ENCODE results near the gene GFRA1.

GFRA1 gene

GRCh38 chr10:116286626-116287200 lies 13.7 kb upstream of the GFRA1 start:
- Mint-ChIP-seq H3K27ac (no peak overlapping the region), H3K4me3 (no peak overlapping the region), H3K27me3 (peaks cover 11% of the 10 kb centered on the region), H3K9me3 (no peaks in the 10 kb centered on the region), H3K36me3 (ENCODE audit: low read depth) (no peaks in the 10 kb centered on the region), H3K4me1 (ENCODE audit: low read depth) (no peaks in the 10 kb centered on the region)
- intact Hi-C loops (cut with micrococcal nuclease), result loop anchor here (5.0 kb wide), 1 partner anchor 579 kb away; no protein-coding TSS in a partner anchor

- Mint-ChIP-seq H3K4me3 (no peak overlapping the region), H3K4me1 (ENCODE audit: low read depth) (no peaks in the 10 kb centered on the region), H3K36me3 (ENCODE audit: low read depth) (no peaks in the 10 kb centered on the region), H3K27me3 (peaks cover 12% of the 10 kb centered on the region), H3K27ac (no peak overlapping the region), H3K9me3 (no peaks in the 10 kb centered on the region)
- intact Hi-C loops (cut with micrococcal nuclease), result no loop called here
These were observed 8.8 kb upstream of the GFRA1 start for GRCh38 chr10:116281775-116282174.

- no peaks in the 10 kb centered on the region for H3K36me3 Mint-ChIP-seq (ENCODE audit: low read depth)
- peaks cover 33% of the 10 kb centered on the region for H3K27me3 Mint-ChIP-seq
- intact Hi-C loops (cut with micrococcal nuclease), result no loop called here
- no peak overlapping the region for H3K4me3 Mint-ChIP-seq
- no peak overlapping the region for H3K27ac Mint-ChIP-seq
- H3K4me1 Mint-ChIP-seq (ENCODE audit: low read depth), result peaks cover 7% of the 10 kb centered on the region
- no peaks in the 10 kb centered on the region for H3K9me3 Mint-ChIP-seq
These were observed 5.8 kb upstream of the GFRA1 start for GRCh38 chr10:116278846-116279245.

GRCh38 chr10:116276981-116277380 lies 4.0 kb upstream of the GFRA1 start:
- no peak overlapping the region for H3K27ac Mint-ChIP-seq
- no peak overlapping the region for H3K4me3 Mint-ChIP-seq
- H3K4me1 Mint-ChIP-seq (ENCODE audit: low read depth), result peaks cover 18% of the 10 kb centered on the region
- H3K9me3 Mint-ChIP-seq, result no peaks in the 10 kb centered on the region
- intact Hi-C loops (cut with micrococcal nuclease), result no loop called here
- H3K36me3 Mint-ChIP-seq (ENCODE audit: low read depth), result no peaks in the 10 kb centered on the region
- H3K27me3 Mint-ChIP-seq, result peaks cover 50% of the 10 kb centered on the region

GRCh38 chr10:116274064-116274904 lies 1.3 kb upstream of the GFRA1 start:
- H3K4me3 Mint-ChIP-seq, result no peak overlapping the region
- no peaks in the 10 kb centered on the region for H3K36me3 Mint-ChIP-seq (ENCODE audit: low read depth)
- H3K27ac Mint-ChIP-seq, result no peak overlapping the region
- peaks cover 25% of the 10 kb centered on the region for H3K4me1 Mint-ChIP-seq (ENCODE audit: low read depth)
- intact Hi-C loops (cut with micrococcal nuclease), result no loop called here
- H3K9me3 Mint-ChIP-seq, result no peaks in the 10 kb centered on the region
- H3K27me3 Mint-ChIP-seq, result peaks cover 74% of the 10 kb centered on the region

- peaks cover 80% of the 10 kb centered on the region for H3K27me3 Mint-ChIP-seq
- no peak overlapping the region for H3K27ac Mint-ChIP-seq
- H3K36me3 Mint-ChIP-seq (ENCODE audit: low read depth), result no peaks in the 10 kb centered on the region
- H3K9me3 Mint-ChIP-seq, result no peaks in the 10 kb centered on the region
- intact Hi-C loops (cut with micrococcal nuclease), result no loop called here
- peaks cover 25% of the 10 kb centered on the region for H3K4me1 Mint-ChIP-seq (ENCODE audit: low read depth)
- no peak overlapping the region for H3K4me3 Mint-ChIP-seq
These were observed 1.2 kb downstream of the GFRA1 start for GRCh38 chr10:116271593-116272439.

DNA sequence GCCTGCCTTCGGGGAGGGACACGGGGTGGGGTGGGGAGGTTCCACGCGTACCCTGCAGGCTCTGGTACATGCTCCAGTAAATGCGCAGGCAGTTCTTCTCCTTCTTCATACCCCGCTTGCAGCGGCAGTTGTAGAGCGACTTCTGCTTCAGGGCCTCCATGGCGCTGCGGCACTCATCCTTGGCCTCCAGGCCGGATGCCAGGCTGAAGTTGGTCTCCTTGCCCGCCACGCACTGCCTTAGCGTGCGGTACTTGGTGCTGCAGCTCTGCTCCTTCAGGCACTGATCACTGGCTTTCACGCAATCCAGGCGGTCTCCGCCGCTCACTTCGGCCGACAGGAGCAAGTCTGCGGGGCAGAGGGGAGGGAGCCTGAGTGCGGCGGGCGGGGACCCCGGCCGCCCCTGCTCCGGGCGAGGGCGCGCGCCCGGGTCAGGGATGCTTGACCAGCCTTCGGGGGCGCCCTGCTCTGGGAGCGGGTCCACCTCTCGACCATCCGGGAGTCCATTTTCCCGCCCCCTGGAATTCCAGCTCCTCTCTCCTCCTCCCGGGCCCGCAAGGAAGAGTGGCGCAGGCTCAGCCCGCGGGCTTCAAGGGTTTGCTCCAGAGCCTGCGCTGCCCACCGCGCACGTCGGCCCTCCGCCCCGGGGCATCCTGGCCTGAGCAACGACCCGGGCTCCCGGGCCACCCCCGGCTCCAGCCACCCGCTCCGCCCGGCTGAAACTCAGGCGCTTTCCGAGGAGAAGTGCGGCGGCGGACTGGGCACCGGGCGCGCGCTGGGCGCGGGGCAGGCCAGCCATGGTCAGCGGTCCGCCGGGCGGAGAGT lies 2.0 kb downstream of the GFRA1 start:
- H3K27me3 Mint-ChIP-seq, result peaks cover 74% of the 10 kb centered on the region
- no peaks in the 10 kb centered on the region for H3K36me3 Mint-ChIP-seq (ENCODE audit: low read depth)
- no peaks in the 10 kb centered on the region for H3K9me3 Mint-ChIP-seq
- peaks cover 25% of the 10 kb centered on the region for H3K4me1 Mint-ChIP-seq (ENCODE audit: low read depth)
- intact Hi-C loops (cut with micrococcal nuclease), result no loop called here
- H3K27ac Mint-ChIP-seq, result no peak overlapping the region
- H3K4me3 Mint-ChIP-seq, result no peak overlapping the region

DNA sequence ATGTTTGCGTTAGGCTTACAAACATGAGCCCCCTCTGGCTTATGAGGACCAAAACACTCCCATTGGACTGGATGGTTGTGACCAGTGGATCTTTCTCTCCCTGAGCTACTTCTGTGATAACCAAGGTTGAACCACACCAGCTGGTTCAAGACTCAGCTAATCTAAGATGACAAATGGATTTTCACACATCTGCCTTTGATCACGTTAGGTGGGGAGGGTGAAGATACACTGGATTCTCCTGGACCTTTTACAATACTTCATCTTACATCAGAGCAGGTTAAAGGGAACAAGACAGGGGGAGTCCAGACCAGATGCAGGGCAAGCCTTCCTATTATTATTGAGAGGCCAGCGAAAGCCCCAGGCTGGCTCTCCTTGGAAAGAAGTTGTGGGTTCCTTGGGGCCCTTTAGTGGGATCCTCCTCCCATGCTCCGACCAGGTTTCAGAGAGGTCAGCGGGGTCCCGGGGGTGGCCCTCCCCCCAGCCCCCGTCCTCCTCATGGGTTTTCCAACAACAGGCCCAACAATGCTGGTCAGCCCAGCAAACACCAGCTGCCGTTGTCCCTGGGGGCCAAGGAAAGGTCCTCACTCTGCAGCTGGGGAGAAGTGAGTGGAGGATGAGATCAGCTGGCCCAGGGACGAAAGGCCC lies 2.8 kb downstream of the GFRA1 start:
- peaks cover 71% of the 10 kb centered on the region for H3K27me3 Mint-ChIP-seq
- H3K4me1 Mint-ChIP-seq (ENCODE audit: low read depth), result peaks cover 25% of the 10 kb centered on the region
- H3K36me3 Mint-ChIP-seq (ENCODE audit: low read depth), result no peaks in the 10 kb centered on the region

GRCh38 chr10:116269619-116270018 lies 3.4 kb downstream of the GFRA1 start:
- peaks cover 25% of the 10 kb centered on the region for H3K4me1 Mint-ChIP-seq (ENCODE audit: low read depth)
- no peaks in the 10 kb centered on the region for H3K9me3 Mint-ChIP-seq
- H3K27me3 Mint-ChIP-seq, result peaks cover 64% of the 10 kb centered on the region
- no peaks in the 10 kb centered on the region for H3K36me3 Mint-ChIP-seq (ENCODE audit: low read depth)
- intact Hi-C loops (cut with micrococcal nuclease), result no loop called here
- H3K4me3 Mint-ChIP-seq, result no peak overlapping the region
- H3K27ac Mint-ChIP-seq, result no peak overlapping the region

More for the DNA sequence above, 2.8 kb downstream of the GFRA1 start:
- Mint-ChIP-seq H3K9me3 (no peaks in the 10 kb centered on the region), H3K4me3 (no peak overlapping the region), H3K27ac (no peak overlapping the region)
- intact Hi-C loops (cut with micrococcal nuclease), result no loop called here

- Mint-ChIP-seq H3K4me1 (ENCODE audit: low read depth) (peaks cover 20% of the 10 kb centered on the region), H3K27ac (no peak overlapping the region), H3K4me3 (no peak overlapping the region), H3K27me3 (peaks cover 58% of the 10 kb centered on the region), H3K36me3 (ENCODE audit: low read depth) (no peaks in the 10 kb centered on the region), H3K9me3 (no peaks in the 10 kb centered on the region)
- intact Hi-C loops (cut with micrococcal nuclease), result no loop called here
These were observed 4.0 kb downstream of the GFRA1 start for GRCh38 chr10:116268976-116269375.

- Mint-ChIP-seq H3K36me3 (ENCODE audit: low read depth) (no peaks in the 10 kb centered on the region), H3K27ac (no peak overlapping the region), H3K27me3 (peaks cover 28% of the 10 kb centered on the region), H3K4me1 (ENCODE audit: low read depth) (no peaks in the 10 kb centered on the region), H3K9me3 (no peaks in the 10 kb centered on the region), H3K4me3 (no peak overlapping the region)
- intact Hi-C loops (cut with micrococcal nuclease), result no loop called here
These were observed 7.3 kb downstream of the GFRA1 start for GRCh38 chr10:116265686-116266085.

- Mint-ChIP-seq H3K9me3 (no peaks in the 10 kb centered on the region), H3K27ac (no peak overlapping the region), H3K4me3 (no peak overlapping the region), H3K27me3 (peaks cover 13% of the 10 kb centered on the region), H3K36me3 (ENCODE audit: low read depth) (no peaks in the 10 kb centered on the region), H3K4me1 (ENCODE audit: low read depth) (no peaks in the 10 kb centered on the region)
- intact Hi-C loops (cut with micrococcal nuclease), result no loop called here
These were observed 8.9 kb downstream of the GFRA1 start for GRCh38 chr10:116263870-116264655.
